GM19240 (cell line): Measurements from ENCODE around the gene PGA5.

ENCODE experiments used
- DNase-seq: peaks from one replicate; pipeline ENCODE4 v3.0.0; 2011; ENCODE audit warnings: low spot score; ENCODE audit not compliant: insufficient read length

The PGA5 gene

DNA sequence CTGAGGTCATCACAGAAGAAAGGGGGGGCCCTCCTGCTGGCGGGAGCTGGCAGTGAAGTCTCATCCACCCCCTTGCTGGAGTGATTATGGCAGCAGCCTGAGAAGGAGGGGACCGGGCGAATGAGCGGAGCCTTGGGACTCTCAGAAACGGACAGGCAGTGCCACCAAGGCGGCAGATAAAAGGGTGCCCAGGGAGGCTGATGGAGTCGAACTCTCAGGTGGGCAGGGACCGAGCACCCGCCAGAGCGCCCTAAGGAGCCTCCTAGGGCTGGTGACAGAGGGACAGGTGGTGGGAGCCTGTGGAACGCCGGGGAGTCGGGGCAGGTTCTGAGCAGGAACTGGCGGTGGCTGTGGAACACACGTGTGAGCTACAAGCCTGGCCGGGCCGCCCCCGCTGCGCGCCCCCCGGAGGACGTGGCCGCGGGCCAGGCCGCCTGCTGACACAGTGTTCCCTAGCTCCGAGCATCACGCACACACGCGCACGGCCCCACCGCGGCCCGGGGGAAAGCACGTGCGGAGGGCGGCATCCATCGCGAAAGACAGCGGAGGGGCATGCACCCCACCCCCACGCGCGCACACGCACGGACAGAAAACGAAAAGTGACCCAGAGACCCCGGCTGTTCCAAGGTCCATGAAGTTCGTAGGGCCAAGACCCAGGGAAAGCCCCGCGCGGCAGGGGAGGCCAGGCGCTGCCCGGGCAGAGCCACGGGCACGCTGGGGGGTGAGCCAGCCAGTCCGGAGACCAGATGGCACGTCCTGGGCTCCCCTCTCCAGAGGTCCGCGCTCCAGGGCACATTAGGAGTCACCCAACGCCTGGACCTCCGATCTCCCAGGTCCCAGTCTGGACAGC lies 53.1 kb downstream of the PGA5 start:
- DNase-seq = no peak

DNA sequence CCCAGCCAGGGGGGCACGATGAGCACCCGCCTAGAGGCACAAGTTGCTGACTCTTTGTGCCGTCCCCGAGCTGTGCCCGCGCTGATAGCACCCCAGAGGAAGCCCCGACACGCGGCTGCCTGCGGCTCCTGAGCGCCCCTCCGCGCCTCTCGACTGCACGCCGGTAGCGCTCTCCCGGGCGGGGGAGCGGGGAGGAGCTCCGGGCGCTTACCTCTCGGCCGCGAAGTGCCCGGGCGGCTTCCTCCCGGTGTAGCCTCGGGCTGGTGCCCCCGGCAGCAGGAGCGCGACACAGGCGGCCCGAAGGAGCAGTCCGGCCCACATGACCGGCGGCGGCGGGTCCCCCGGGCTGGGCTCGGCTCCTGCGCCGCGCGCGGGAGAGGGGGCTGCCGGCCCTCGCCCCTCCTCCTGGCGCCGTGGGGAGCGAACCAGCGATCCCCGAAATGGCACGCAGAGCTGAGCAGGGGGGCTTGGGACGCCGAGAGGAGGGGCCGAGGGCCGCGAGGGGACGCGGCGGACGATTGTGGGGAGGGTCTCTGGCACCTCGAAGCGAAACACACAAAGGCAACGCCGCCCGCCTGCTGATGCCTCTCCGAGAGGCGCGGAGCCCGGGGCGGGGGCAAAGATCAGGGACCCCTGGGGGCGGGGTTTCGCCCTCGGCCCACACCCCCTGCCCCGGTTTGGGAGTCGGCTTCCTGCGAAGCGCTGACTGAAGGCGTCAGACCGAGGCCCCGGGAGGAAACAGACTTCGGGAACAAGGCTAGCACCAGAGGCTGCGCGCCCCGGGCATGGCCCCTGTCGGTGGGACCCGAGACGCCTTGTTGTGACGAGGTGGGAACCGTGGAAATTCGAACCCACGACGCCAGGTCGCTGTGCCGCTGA lies 54.0 kb downstream of the PGA5 start, which contains the start of gene VWCE:
Gene VWCE, minus strand, starts transcription at position 600 of the 879 bp plus-strand sequence. Its CDS starts 279 bp downstream, at position 321.
- peak; percentile 69 for DNase-seq

DNA sequence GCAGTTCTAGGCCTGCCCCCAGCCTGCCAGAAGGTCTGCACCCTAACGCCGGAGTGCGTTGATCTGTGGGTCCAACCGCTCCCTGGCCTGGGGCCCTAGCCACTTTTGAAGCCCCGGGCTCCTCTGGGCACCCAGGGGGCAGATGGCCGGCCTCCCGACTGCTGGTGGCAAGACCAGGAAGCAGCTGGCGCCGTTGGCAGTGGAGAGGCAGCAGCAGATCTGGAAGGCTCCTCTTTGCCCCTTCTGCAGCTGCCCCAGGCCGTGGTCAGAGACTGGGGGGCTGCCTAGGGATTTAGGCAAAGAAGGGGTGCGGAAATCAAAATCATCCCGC lies 54.6 kb downstream of the PGA5 start:
- no peak for DNase-seq

DNA sequence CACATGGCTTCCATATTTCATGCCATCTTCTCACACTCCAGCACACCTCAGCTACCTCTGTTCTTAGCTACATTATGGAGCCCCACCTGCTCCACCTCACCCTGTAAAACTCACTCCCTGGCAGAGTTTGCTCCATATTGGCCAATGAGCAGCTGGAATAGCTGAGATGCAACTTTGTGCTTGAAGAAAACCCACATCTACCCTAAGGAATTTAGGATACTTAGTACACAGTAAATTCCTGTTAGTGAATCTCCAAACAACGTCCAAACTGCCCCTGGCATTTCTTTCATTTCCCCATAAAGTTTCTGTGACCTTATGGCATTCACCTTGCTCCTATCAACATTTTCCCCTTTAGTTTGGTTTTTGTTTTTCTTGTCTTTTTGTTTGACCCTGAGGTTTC lies 56.4 kb downstream of the PGA5 start:
- no peak for DNase-seq

DNA sequence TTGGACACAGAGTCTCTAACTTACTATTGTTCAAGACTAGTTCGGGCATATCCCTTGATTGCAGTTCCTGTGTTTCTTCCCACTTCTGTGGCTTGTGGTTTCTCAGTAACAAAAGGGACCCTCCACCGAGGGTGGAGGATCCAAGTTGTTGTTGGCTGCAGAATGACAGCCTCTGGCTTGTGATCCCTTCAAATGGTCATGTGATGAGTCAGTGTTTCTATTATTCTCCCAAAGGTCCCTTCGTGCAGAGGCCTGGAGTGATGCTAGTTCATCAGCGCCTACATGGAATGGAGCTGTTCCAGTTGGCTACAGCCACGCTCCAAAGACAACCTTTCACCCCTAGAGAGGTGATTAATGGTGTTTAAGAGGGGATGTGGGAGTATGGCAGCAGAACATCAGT lies 56.8 kb downstream of the PGA5 start:
- DNase-seq = no peak

DNA sequence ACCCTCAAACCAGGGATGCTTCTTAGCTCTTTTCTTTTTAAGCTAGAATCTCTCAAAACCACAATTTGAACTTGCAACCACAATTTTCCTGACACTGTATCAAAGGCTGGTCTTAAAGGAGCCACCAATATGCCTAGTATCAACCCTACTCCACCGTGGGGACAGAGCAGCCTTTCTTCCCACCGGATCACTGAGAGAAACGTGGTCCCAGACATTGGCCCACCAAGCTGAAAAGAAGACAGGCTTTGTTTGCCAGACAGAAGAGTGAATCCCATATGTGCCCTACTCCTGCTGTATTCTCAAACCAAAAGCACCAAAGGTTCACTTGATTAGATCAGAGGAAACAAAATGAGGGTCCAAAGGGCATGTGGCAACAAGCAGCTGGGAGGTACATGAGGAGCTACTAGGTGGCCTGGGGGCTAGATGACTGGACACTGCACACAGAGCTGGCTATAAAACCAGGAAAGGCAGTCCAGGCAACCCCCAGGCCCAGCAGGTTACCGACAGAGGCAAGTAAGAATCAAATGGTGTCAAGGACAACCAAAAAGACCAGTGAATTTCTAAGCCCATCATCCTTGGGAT lies 57.8 kb downstream of the PGA5 start:
- DNase-seq = no peak
